ENCODE measurements around the gene CERS6. TPM values are rescaled to one million over a fixed set of nuclear protein-coding genes. Genes with fewer than 3 reads are reported as not detected.

The CERS6 gene
- total and polyA plus RNA-seq, 2 experiments from 2014 or later, result 8.3 to 16.0 TPM

- no peak overlapping the region for H3K4me2 ChIP-seq (ENCODE audit: unreplicated experiment)
- 97 to 99% methylated on average over 7 of the region's 7 CpGs for WGBS, 2 experiments (ENCODE audit: low coverage in 1 of 2, low lambda C conversion rate in 2 of 2, missing lambda C conversion rate in 2 of 2)
- peaks cover 8% of the 10 kb centered on the region; the same call in 1 of the 2 replicates for H3F3A ChIP-seq (ENCODE audit: insufficient read depth)
- H3K4me1 ChIP-seq (ENCODE audit: insufficient read depth), result peaks cover 12% of the 10 kb centered on the region
- in situ Hi-C loops (cut with MboI), result no loop called here
- H3K36me3 ChIP-seq (ENCODE audit: low read depth), result no peaks in the 10 kb centered on the region
- H3K9ac ChIP-seq, result no peak overlapping the region
- no peaks in the 10 kb centered on the region for H4K20me1 ChIP-seq (ENCODE audit: insufficient read depth)
- no peak overlapping the region for H2AFZ ChIP-seq
- H3K27ac ChIP-seq, result no peak overlapping the region
- DNase-seq, result no peak
- H3K9me2 ChIP-seq (ENCODE audit: insufficient read depth), result no peaks in the 10 kb centered on the region
- no peaks in the 10 kb centered on the region for H3K9me3 ChIP-seq (ENCODE audit: low read depth)
- no peak overlapping the region for H3K4me3 ChIP-seq
- H3K79me2 ChIP-seq (ENCODE audit: insufficient read depth), result no peaks in the 10 kb centered on the region
- TF ChIP-seq EZH2phosphoT487 (IDR thresholded peaks at IDR 0.05; ENCODE audit: insufficient read depth, low read depth), result no peak
- TF ChIP-seq EZH2 (IDR thresholded peaks at IDR 0.05; ENCODE audit: insufficient read depth, poor library complexity, severe bottlenecking), result no peak
- no peaks in the 10 kb centered on the region for H3K27me3 ChIP-seq (replicated peaks; ENCODE audit: insufficient read depth)
These were observed 104.9 kb downstream of the CERS6 start for GRCh38 chr2:168560817-168561499.

- in situ Hi-C loops (cut with MboI), result no loop called here
- no peaks in the 10 kb centered on the region for H4K20me1 ChIP-seq (ENCODE audit: insufficient read depth)
- no peak for TF ChIP-seq EZH2phosphoT487 (IDR thresholded peaks at IDR 0.05; ENCODE audit: insufficient read depth, low read depth)
- no peak for TF ChIP-seq EZH2 (IDR thresholded peaks at IDR 0.05; ENCODE audit: insufficient read depth, poor library complexity, severe bottlenecking)
- no peaks in the 10 kb centered on the region for H3K27me3 ChIP-seq (replicated peaks; ENCODE audit: insufficient read depth)
- DNase-seq, result no peak
- H3K27ac ChIP-seq, result no peak overlapping the region
- no peak overlapping the region for H3K4me2 ChIP-seq (ENCODE audit: unreplicated experiment)
- no peak overlapping the region for H2AFZ ChIP-seq
- H3K9ac ChIP-seq, result no peak overlapping the region
- H3K36me3 ChIP-seq (ENCODE audit: low read depth), result no peaks in the 10 kb centered on the region
- no peak overlapping the region for H3K4me3 ChIP-seq
- H3K9me2 ChIP-seq (ENCODE audit: insufficient read depth), result no peaks in the 10 kb centered on the region
- H3F3A ChIP-seq (ENCODE audit: insufficient read depth), result peaks cover 8% of the 10 kb centered on the region; the same call in 1 of the 2 replicates
- H3K79me2 ChIP-seq (ENCODE audit: insufficient read depth), result no peaks in the 10 kb centered on the region
- no peaks in the 10 kb centered on the region for H3K9me3 ChIP-seq (ENCODE audit: low read depth)
- WGBS, 2 experiments (ENCODE audit: low coverage in 1 of 2, low lambda C conversion rate in 2 of 2, missing lambda C conversion rate in 2 of 2), result 90 to 93% methylated on average over 6 of the region's 6 CpGs
- H3K4me1 ChIP-seq (ENCODE audit: insufficient read depth), result peaks cover 12% of the 10 kb centered on the region
These were observed 105.9 kb downstream of the CERS6 start for GRCh38 chr2:168561991-168562390.

- in situ Hi-C loops (cut with MboI), result no loop called here
- Histone ChIP-seq H3K27ac (no peak overlapping the region), H3K9me2 (ENCODE audit: insufficient read depth) (no peaks in the 10 kb centered on the region), H2AFZ (no peak overlapping the region), H3K36me3 (ENCODE audit: low read depth) (no peaks in the 10 kb centered on the region), H3K4me1 (ENCODE audit: insufficient read depth) (peaks cover 12% of the 10 kb centered on the region), H3K9ac (no peak overlapping the region), H3K79me2 (ENCODE audit: insufficient read depth) (no peaks in the 10 kb centered on the region), H3K4me3 (no peak overlapping the region), H3K27me3 (replicated peaks; ENCODE audit: insufficient read depth) (no peaks in the 10 kb centered on the region), H4K20me1 (ENCODE audit: insufficient read depth) (no peaks in the 10 kb centered on the region), H3K4me2 (ENCODE audit: unreplicated experiment) (no peak overlapping the region), H3K9me3 (ENCODE audit: low read depth) (no peaks in the 10 kb centered on the region), H3F3A (ENCODE audit: insufficient read depth) (peaks cover 8% of the 10 kb centered on the region; the same call in 1 of the 2 replicates)
- no peak for TF ChIP-seq EZH2 (IDR thresholded peaks at IDR 0.05; ENCODE audit: insufficient read depth, poor library complexity, severe bottlenecking)
- TF ChIP-seq EZH2phosphoT487 (IDR thresholded peaks at IDR 0.05; ENCODE audit: insufficient read depth, low read depth), result no peak
- no peak for DNase-seq
- 100% methylated on average over 1 of the region's 1 CpG for WGBS, 2 experiments (ENCODE audit: low coverage in 1 of 2, low lambda C conversion rate in 2 of 2, missing lambda C conversion rate in 2 of 2)
These were observed 106.9 kb downstream of the CERS6 start for GRCh38 chr2:168562971-168563370.

- Histone ChIP-seq H3K9ac (no peak overlapping the region), H2AFZ (no peak overlapping the region)
These were observed 108.6 kb downstream of the CERS6 start for GRCh38 chr2:168564641-168565040.

More at GRCh38 chr2:168564641-168565040, 108.6 kb downstream of the CERS6 start:
- Histone ChIP-seq H3K4me3 (no peak overlapping the region), H3K9me3 (ENCODE audit: low read depth) (no peaks in the 10 kb centered on the region), H3K36me3 (ENCODE audit: low read depth) (no peaks in the 10 kb centered on the region), H3F3A (ENCODE audit: insufficient read depth) (peaks cover 8% of the 10 kb centered on the region; the same call in 1 of the 2 replicates), H3K9me2 (ENCODE audit: insufficient read depth) (no peaks in the 10 kb centered on the region), H3K4me1 (ENCODE audit: insufficient read depth) (peaks cover 12% of the 10 kb centered on the region), H3K4me2 (ENCODE audit: unreplicated experiment) (no peak overlapping the region), H3K27me3 (replicated peaks; ENCODE audit: insufficient read depth) (no peaks in the 10 kb centered on the region), H3K27ac (peak overlapping the region; percentile 14; the same call in 1 of the 2 replicates), H4K20me1 (ENCODE audit: insufficient read depth) (no peaks in the 10 kb centered on the region), H3K79me2 (ENCODE audit: insufficient read depth) (no peaks in the 10 kb centered on the region)
- in situ Hi-C loops (cut with MboI), result no loop called here
- no peak for DNase-seq
- no peak for TF ChIP-seq EZH2 (IDR thresholded peaks at IDR 0.05; ENCODE audit: insufficient read depth, poor library complexity, severe bottlenecking)
- no peak for TF ChIP-seq EZH2phosphoT487 (IDR thresholded peaks at IDR 0.05; ENCODE audit: insufficient read depth, low read depth)
